GM23338 (cell line): ENCODE measurements around the gene CALHM5. TPM values are rescaled to one million over a fixed set of nuclear protein-coding genes. Genes with fewer than 3 reads are reported as not detected.

Experiments used
- ATAC-seq: fragments of 200-7000 bp; cut with Tn5 transposase; 3 replicates; pipeline ENCODE4 v1.9.1; 2020
- DNase-seq: peaks from one replicate; pipeline ENCODE4 v3.0.0-alpha.2; 2015; ENCODE audit warnings: low spot score
- H2AFZ ChIP-seq: fragments of 200-600 bp; sonication (generic); 2 replicates; pipeline ENCODE4 v1.8.0; 2016; ENCODE audit warnings: antibody characterized with exemption, mild to moderate bottlenecking, moderate library complexity
- H3F3A ChIP-seq: fragments of 200-600 bp; sonication (generic); replicated peaks from 2 replicates; pipeline ENCODE4 v1.8.0; 2017; ENCODE audit warnings: antibody characterized with exemption, mixed run types, low read depth
- H3K27ac ChIP-seq: fragments of 200-600 bp; sonication (generic); 2 replicates; pipeline ENCODE4 v1.6.1; 2016; ENCODE audit warnings: low read depth
- H3K27me3 ChIP-seq: fragments of 200-600 bp; sonication (generic); 2 replicates; pipeline ENCODE4 v1.8.0; 2016; ENCODE audit warnings: mild to moderate bottlenecking, mixed run types, moderate library complexity; ENCODE audit not compliant: insufficient read depth
- H3K36me3 ChIP-seq: fragments of 200-600 bp; sonication (generic); 2 replicates; pipeline ENCODE4 v1.8.0; 2016; ENCODE audit warnings: mild to moderate bottlenecking; ENCODE audit not compliant: insufficient read depth
- H3K4me1 ChIP-seq: fragments of 200-600 bp; sonication (generic); 2 replicates; pipeline ENCODE4 v1.8.0; 2016; ENCODE audit warnings: mild to moderate bottlenecking, moderate library complexity; ENCODE audit not compliant: insufficient read depth
- H3K4me2 ChIP-seq: fragments of 200-600 bp; sonication (generic); 2 replicates; pipeline ENCODE4 v1.7.1; 2017; ENCODE audit warnings: mixed run types
- H3K4me3 ChIP-seq: fragments of 200-600 bp; sonication (generic); 2 replicates; pipeline ENCODE4 v1.6.1; 2016; ENCODE audit warnings: mixed run types
- H3K79me2 ChIP-seq: fragments of 200-600 bp; sonication (generic); replicated peaks from 2 replicates; pipeline ENCODE4 v1.8.0; 2017; ENCODE audit warnings: mild to moderate bottlenecking; ENCODE audit not compliant: insufficient read depth
- H3K9me2 ChIP-seq: fragments of 200-600 bp; sonication (generic); 2 replicates; pipeline ENCODE4 v1.8.0; 2017; ENCODE audit not compliant: insufficient read depth
- H4K20me1 ChIP-seq: fragments of 200-600 bp; sonication (generic); replicated peaks from 2 replicates; pipeline ENCODE4 v1.8.0; 2017; ENCODE audit warnings: mild to moderate bottlenecking; ENCODE audit not compliant: insufficient read depth
- H3K27ac Mint-ChIP-seq: 2 replicates; pipeline ENCODE4 v1.8.0; 2020; ENCODE audit warnings: inconsistent platforms, mild to moderate bottlenecking, moderate library complexity, mixed read lengths
- H3K27me3 Mint-ChIP-seq: 3 replicates; pipeline ENCODE4 v1.8.0; 2022; ENCODE audit warnings: low read depth, mild to moderate bottlenecking, moderate library complexity, mixed read lengths, inconsistent platforms; ENCODE audit not compliant: insufficient read depth, poor library complexity
- H3K36me3 Mint-ChIP-seq: 3 replicates; pipeline ENCODE4 v1.8.0; 2021; ENCODE audit warnings: low read depth, mild to moderate bottlenecking, inconsistent platforms, moderate library complexity, mixed read lengths
- H3K4me1 Mint-ChIP-seq: 3 replicates; pipeline ENCODE4 v1.8.0; 2020; ENCODE audit warnings: mild to moderate bottlenecking, inconsistent platforms, mixed read lengths
- H3K4me3 Mint-ChIP-seq: 3 replicates; pipeline ENCODE4 v1.8.0; 2021; ENCODE audit warnings: moderate library complexity, mild to moderate bottlenecking, inconsistent platforms, mixed read lengths
- H3K9me3 Mint-ChIP-seq: 3 replicates; pipeline ENCODE4 v1.8.0; 2020; ENCODE audit warnings: moderate library complexity, mild to moderate bottlenecking, inconsistent platforms, mixed read lengths
- CTCF ChIP-seq, 2 experiments: fragments of 200-600 bp in 1 of 2; sonication (generic) in 1 of 2; conservative IDR thresholded peaks; 2 replicates each; pipeline versions ENCODE4 v1.5.1 to v1.6.1; 2016 to 2017; ENCODE audit warnings: antibody characterized with exemption in 2 of 2, low read depth in 2 of 2, mild to moderate bottlenecking in 2 of 2, moderate library complexity in 1 of 2
- EZH2phosphoT487 ChIP-seq: fragments of 200-600 bp; sonication (generic); IDR thresholded peaks from one replicate; pipeline ENCODE4 v1.8.1; 2018; ENCODE audit warnings: antibody characterized with exemption; ENCODE audit not compliant: unreplicated experiment
- JUNB ChIP-seq: IDR thresholded peaks from one replicate; pipeline ENCODE4 v1.6.1; 2016; ENCODE audit warnings: antibody characterized with exemption; ENCODE audit not compliant: unreplicated experiment
- NANOG ChIP-seq: IDR thresholded peaks from 2 replicates; pipeline ENCODE4 v1.6.1; 2016; ENCODE audit warnings: antibody characterized with exemption, borderline replicate concordance
- POLR2AphosphoS5 ChIP-seq: IDR thresholded peaks from 2 replicates; pipeline ENCODE4 v1.6.1; 2016; ENCODE audit warnings: antibody characterized with exemption, low read depth
- REST ChIP-seq: IDR thresholded peaks from one replicate; pipeline ENCODE4 v1.6.1; 2018; ENCODE audit warnings: antibody characterized with exemption; ENCODE audit not compliant: unreplicated experiment
- STAT1 ChIP-seq: IDR thresholded peaks from one replicate; pipeline ENCODE4 v1.6.1; 2016; ENCODE audit warnings: antibody characterized with exemption; ENCODE audit not compliant: unreplicated experiment
- ZNF331 ChIP-seq: fragments of 250-450 bp; sonication (Bioruptor Pico); IDR thresholded peaks from 2 replicates; pipeline ENCODE4 v1.5.0; 2020; ENCODE audit warnings: low read depth, mild to moderate bottlenecking, moderate library complexity
- polyA plus RNA-seq: library from polyadenylated mRNA; unstranded; fragments of >200 nt; fragmentation: Nextera tagmentation; extraction: Ambion mirVana; gene quantifications from 2 replicates; pipeline ENCODE4 v1.2.1, GENCODE V29; 2016
- total RNA-seq: library from RNA; depleted of rRNA; stranded (reverse); fragments of >200 nt; shearing (Covaris generic); gene quantifications from 2 replicates; pipeline ENCODE4 v1.2.3, GENCODE V29; 2014
- TF ChIP-seq, protein P1 (sequence below): IDR thresholded peaks from 2 replicates; pipeline ENCODE4 v1.6.1; 2016; ENCODE audit warnings: antibody characterized with exemption

CALHM5 gene
- total and polyA plus RNA-seq, 2 experiments from 2014 or later = 0.02 to 0.10 TPM

- no peak for TF ChIP-seq REST
- no peak for TF ChIP-seq STAT1
- no peak for TF ChIP-seq EZH2phosphoT487
- no peak for TF ChIP-seq POLR2AphosphoS5
Measured at GRCh38 chr6:116514111-116514510, 2.7 kb downstream of the CALHM5 start (continued).

DNA sequence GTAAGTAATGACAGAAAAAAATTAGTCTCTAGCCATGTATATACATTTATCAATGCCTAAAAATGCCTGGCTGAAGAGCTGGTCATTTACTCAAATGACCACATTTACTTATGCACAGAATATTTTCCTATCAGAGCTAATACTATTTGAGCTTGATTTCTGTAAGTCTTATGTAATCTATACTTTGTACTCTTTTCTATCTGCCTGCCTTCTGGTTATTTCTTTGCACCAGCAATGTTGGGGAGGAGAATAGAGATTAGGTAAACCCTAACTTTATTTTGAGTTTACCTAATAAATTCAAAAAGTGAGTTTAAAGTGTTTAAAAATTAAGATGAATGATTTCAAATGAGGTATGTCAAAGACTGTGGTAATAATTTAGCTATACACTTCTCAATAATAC lies 3.7 kb downstream of the CALHM5 start:
- no peaks in the 10 kb centered on the region for H3K9me2 ChIP-seq
- H3K27me3 Mint-ChIP-seq = peaks cover 1% of the 10 kb centered on the region
- H3K36me3 Mint-ChIP-seq = no peaks in the 10 kb centered on the region
- H3K4me3 Mint-ChIP-seq = no peak overlapping the region
- H3K4me1 ChIP-seq = no peaks in the 10 kb centered on the region
- no peaks in the 10 kb centered on the region for H3K9me3 Mint-ChIP-seq
- H3F3A ChIP-seq = no peaks in the 10 kb centered on the region
- H4K20me1 ChIP-seq = no peaks in the 10 kb centered on the region
- no peaks in the 10 kb centered on the region for H3K79me2 ChIP-seq
- H3K4me1 Mint-ChIP-seq = peaks cover 12% of the 10 kb centered on the region; the same call in 2 of the 3 replicates
- no peak overlapping the region for H3K27ac ChIP-seq
- ATAC-seq (no peak), DNase-seq (no peak)
- no peaks in the 10 kb centered on the region for H3K27me3 ChIP-seq
- H3K27ac Mint-ChIP-seq = no peak overlapping the region
- H2AFZ ChIP-seq = peak overlapping the region; percentile 75; the same call in 1 of the 2 replicates
- no peak overlapping the region for H3K4me3 ChIP-seq
- H3K36me3 ChIP-seq = no peaks in the 10 kb centered on the region
- TF ChIP-seq, protein P1, sequence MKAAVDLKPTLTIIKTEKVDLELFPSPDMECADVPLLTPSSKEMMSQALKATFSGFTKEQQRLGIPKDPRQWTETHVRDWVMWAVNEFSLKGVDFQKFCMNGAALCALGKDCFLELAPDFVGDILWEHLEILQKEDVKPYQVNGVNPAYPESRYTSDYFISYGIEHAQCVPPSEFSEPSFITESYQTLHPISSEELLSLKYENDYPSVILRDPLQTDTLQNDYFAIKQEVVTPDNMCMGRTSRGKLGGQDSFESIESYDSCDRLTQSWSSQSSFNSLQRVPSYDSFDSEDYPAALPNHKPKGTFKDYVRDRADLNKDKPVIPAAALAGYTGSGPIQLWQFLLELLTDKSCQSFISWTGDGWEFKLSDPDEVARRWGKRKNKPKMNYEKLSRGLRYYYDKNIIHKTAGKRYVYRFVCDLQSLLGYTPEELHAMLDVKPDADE = no peak
- TF ChIP-seq CTCF (conservative IDR thresholded peaks at IDR 0.05; ENCODE audit: low read depth in 2 of 2) = no peak
- TF ChIP-seq JUNB = no peak
- TF ChIP-seq NANOG = no peak
- no peak for TF ChIP-seq ZNF331 (CRISPR knock-in tag)
- no peak overlapping the region for H3K4me2 ChIP-seq
